Neuronal stem cell (in vitro differentiated cells): ENCODE measurements around the gene RNF213.
A peak's percentile ranks its signal among the peaks of the same experiment; 100 is the strongest.
"Not testable (repeated sequence)": the region's sequence is repeated elsewhere in the genome, so short reads cannot be mapped to it uniquely, and the experiment has no call there.

Experiments
- DNase-seq: peaks from one replicate; pipeline ENCODE4 v3.0.0-alpha.2; 2013; ENCODE audit warnings: low spot score
- H2AFZ ChIP-seq: one replicate; pipeline ENCODE4 v1.6.1; 2013; ENCODE audit warnings: mild to moderate bottlenecking, low read length, inconsistent platforms
- H2AK5ac ChIP-seq: 2 replicates; pipeline ENCODE4 v1.6.1; 2013; ENCODE audit warnings: low read depth, mild to moderate bottlenecking, inconsistent platforms, low read length, moderate library complexity, mixed read lengths
- H2BK120ac ChIP-seq: 2 replicates; pipeline ENCODE4 v1.6.1; 2013; ENCODE audit warnings: low read depth, mild to moderate bottlenecking, inconsistent platforms, low read length, moderate library complexity, mixed read lengths
- H2BK12ac ChIP-seq: one replicate; pipeline ENCODE4 v1.6.1; 2013; ENCODE audit warnings: low read length, inconsistent platforms
- H2BK15ac ChIP-seq: 2 replicates; pipeline ENCODE4 v1.6.1; 2013; ENCODE audit warnings: mild to moderate bottlenecking, low read length, inconsistent platforms, mixed read lengths
- H2BK5ac ChIP-seq: one replicate; pipeline ENCODE4 v1.6.1; 2013; ENCODE audit warnings: inconsistent platforms, mild to moderate bottlenecking, low read length, moderate library complexity
- H3K14ac ChIP-seq: one replicate; pipeline ENCODE4 v1.6.1; 2013; ENCODE audit warnings: low read length, inconsistent platforms
- H3K18ac ChIP-seq: 2 replicates; pipeline ENCODE4 v1.6.1; 2013; ENCODE audit warnings: low read length, inconsistent platforms
- H3K23ac ChIP-seq: 2 replicates; pipeline ENCODE4 v1.6.1; 2013; ENCODE audit warnings: low read depth, mild to moderate bottlenecking, mixed read lengths, low read length, inconsistent platforms; ENCODE audit not compliant: poor library complexity
- H3K27ac ChIP-seq: replicated peaks from 3 replicates; pipeline ENCODE4 v1.5.1; 2013; ENCODE audit warnings: low read length, inconsistent platforms
- H3K27me3 ChIP-seq, 3 experiments: 2 replicates each; pipeline ENCODE4 v1.6.1; 2013; ENCODE audit warnings: low read length in 3 of 3, mild to moderate bottlenecking in 2 of 3, inconsistent platforms in 1 of 3, low read depth in 1 of 3, mixed read lengths in 1 of 3, moderate library complexity in 1 of 3; ENCODE audit not compliant: control insufficient read depth in 3 of 3, insufficient read depth in 3 of 3
- H3K36me3 ChIP-seq, 2 donors: replicated peaks in 1 of 2; 2 replicates each; pipeline ENCODE4 v1.6.1; 2013; ENCODE audit warnings: low read length in 2 of 2; ENCODE audit not compliant: control insufficient read depth in 2 of 2, insufficient read depth in 2 of 2
- H3K4ac ChIP-seq: 2 replicates; pipeline ENCODE4 v1.6.1; 2013; ENCODE audit warnings: inconsistent platforms, mild to moderate bottlenecking, low read length, moderate library complexity
- H3K4me1 ChIP-seq, 2 donors: 1 replicate in 1 of 2; 2 replicates in 1 of 2; pipeline ENCODE4 v1.6.1; 2013; ENCODE audit warnings: low read length in 2 of 2, low read depth in 1 of 2; ENCODE audit not compliant: control insufficient read depth in 2 of 2, insufficient read depth in 1 of 2
- H3K4me2 ChIP-seq: one replicate; pipeline ENCODE4 v1.6.1; 2013; ENCODE audit warnings: mild to moderate bottlenecking, low read length, inconsistent platforms; ENCODE audit not compliant: insufficient read depth, poor library complexity, severe bottlenecking
- H3K4me3 ChIP-seq, 2 donors: 2 replicates each; pipeline ENCODE4 v1.5.1; 2013; ENCODE audit warnings: low read length in 2 of 2, mild to moderate bottlenecking in 2 of 2, inconsistent platforms in 1 of 2, moderate library complexity in 1 of 2
- H3K79me1 ChIP-seq: one replicate; pipeline ENCODE4 v1.6.1; 2013; ENCODE audit warnings: low read depth, mild to moderate bottlenecking, inconsistent platforms, low read length, moderate library complexity
- H3K9ac ChIP-seq: one replicate; pipeline ENCODE4 v1.6.1; 2013; ENCODE audit warnings: mild to moderate bottlenecking, low read depth, low read length, inconsistent platforms; ENCODE audit not compliant: poor library complexity
- H3K9me3 ChIP-seq, 2 donors: replicated peaks in 1 of 2; 2 replicates each; pipeline versions ENCODE3 to v1.6.1; 2013; ENCODE audit warnings: low read length in 2 of 2, mild to moderate bottlenecking in 2 of 2, inconsistent platforms in 1 of 2, low read depth in 1 of 2, mixed read lengths in 1 of 2, moderate library complexity in 1 of 2; ENCODE audit not compliant: control insufficient read depth in 2 of 2, insufficient read depth in 1 of 2
- H4K8ac ChIP-seq: one replicate; pipeline ENCODE4 v1.6.1; 2013; ENCODE audit warnings: low read depth, mild to moderate bottlenecking, inconsistent platforms, low read length, moderate library complexity
- H4K91ac ChIP-seq: one replicate; pipeline ENCODE4 v1.6.1; 2013; ENCODE audit warnings: low read length, low read depth, mild to moderate bottlenecking, inconsistent platforms; ENCODE audit not compliant: poor library complexity
- WGBS, 2 donors: extraction: QIAGEN DNeasy Blood & Tissue Kit; methylation state at CpG; one replicate each; pipeline ENCODE4 v1.1.7; 2013; ENCODE audit warnings: missing lambda C conversion rate in 2 of 2, mixed read lengths in 1 of 2; ENCODE audit not compliant: insufficient read length in 2 of 2, insufficient replicate concordance in 1 of 2; ENCODE audit errors: extremely low coverage in 2 of 2; 5-methylcytosine and 5-hydroxymethylcytosine counted together

RNF213 gene

DNA sequence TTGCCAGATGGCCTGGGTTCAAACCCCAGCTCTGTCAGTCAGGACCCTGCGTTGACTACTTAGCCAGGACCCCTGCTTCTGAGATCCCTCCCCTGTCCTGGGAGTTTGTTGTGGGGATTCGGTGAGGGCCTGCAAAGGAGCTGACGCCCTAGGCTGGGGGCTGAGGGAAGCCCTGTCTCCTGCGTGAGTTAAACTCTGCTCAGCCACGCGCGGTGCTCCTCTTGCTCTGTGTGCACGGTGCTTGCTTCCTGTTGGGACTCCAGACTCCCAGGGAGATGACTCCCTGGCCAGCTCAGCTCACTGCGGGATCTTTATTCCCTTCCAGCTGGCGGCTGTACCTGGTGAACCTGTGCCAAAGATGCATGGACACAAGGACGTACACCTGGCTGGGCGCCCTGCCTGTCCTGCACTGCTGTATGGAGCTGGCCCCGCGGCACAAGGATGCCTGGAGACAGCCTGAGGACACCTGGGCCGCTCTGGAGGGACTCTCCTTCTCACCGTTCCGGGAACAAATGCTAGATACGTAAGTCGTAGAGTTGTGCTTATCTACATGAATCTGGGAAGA is 37.4 kb downstream of the RNF213 start:
- Histone ChIP-seq H3K9me3 (peaks cover 4 to 24% of the 10 kb centered on the region in 2 donors), H3K36me3 (peaks cover 27 to 78% of the 10 kb centered on the region in 2 donors), H3K23ac (no peak overlapping the region), H2BK15ac (no peak overlapping the region), H2BK120ac (no peak overlapping the region), H3K4me1 (peaks cover 0 to 2% of the 10 kb centered on the region in 2 donors), H3K79me1 (peaks cover 3% of the 10 kb centered on the region), H3K4me2 (no peak overlapping the region), H3K4ac (no peak overlapping the region), H4K8ac (no peak overlapping the region), H3K9ac (peak overlapping the region; percentile 44), H3K27ac (no peak overlapping the region), H3K4me3 (no peak overlapping the region), H4K91ac (no peak overlapping the region), H3K14ac (no peak overlapping the region), H2BK12ac (no peak overlapping the region), H2AK5ac (no peak overlapping the region), H3K18ac (no peak overlapping the region), H2AFZ (no peak overlapping the region), H2BK5ac (no peak overlapping the region), H3K27me3 (no peaks in the 10 kb centered on the region)
- WGBS, 2 donors = no CpG with 5 or more reads among the region's 19 CpGs
- DNase-seq = no peak

GRCh38 chr17:80299350-80300100 is 38.9 kb downstream of the RNF213 start:
- not testable (repeated sequence) for H3K79me1 ChIP-seq, H4K91ac ChIP-seq, H2BK120ac ChIP-seq, H3K23ac ChIP-seq, H3K18ac ChIP-seq, H2BK15ac ChIP-seq, H3K14ac ChIP-seq, H2BK12ac ChIP-seq, H3K27me3 ChIP-seq, H4K8ac ChIP-seq, H2AK5ac ChIP-seq, H2AFZ ChIP-seq, H3K4ac ChIP-seq, DNase-seq, H3K4me3 ChIP-seq, H3K4me2 ChIP-seq, H3K27ac ChIP-seq, H2BK5ac ChIP-seq, H3K4me1 ChIP-seq, H3K9ac ChIP-seq
- peaks cover 22 to 80% of the 10 kb centered on the region in 2 donors for H3K36me3 ChIP-seq
- WGBS, 2 donors = no CpG with 5 or more reads among the region's 4 CpGs
- peaks cover 7 to 35% of the 10 kb centered on the region in 2 donors for H3K9me3 ChIP-seq

GRCh38 chr17:80300756-80301155 is 40.1 kb downstream of the RNF213 start:
- H3K79me1 ChIP-seq, H3K4ac ChIP-seq, H3K4me3 ChIP-seq, H2BK12ac ChIP-seq, H4K91ac ChIP-seq, DNase-seq, H2BK5ac ChIP-seq, H3K27me3 ChIP-seq, H2AK5ac ChIP-seq, H4K8ac ChIP-seq, H3K18ac ChIP-seq, H3K23ac ChIP-seq, H2AFZ ChIP-seq, H2BK120ac ChIP-seq, H3K27ac ChIP-seq, H2BK15ac ChIP-seq, H3K14ac ChIP-seq, H3K4me2 ChIP-seq, H3K9ac ChIP-seq, H3K4me1 ChIP-seq: not testable (repeated sequence)
- Histone ChIP-seq H3K36me3 (peaks cover 21 to 73% of the 10 kb centered on the region in 2 donors), H3K9me3 (peaks cover 9 to 40% of the 10 kb centered on the region in 2 donors)
- WGBS, 2 donors = no CpG with 5 or more reads among the region's 2 CpGs

GRCh38 chr17:80303824-80304223 is 43.2 kb downstream of the RNF213 start:
- Histone ChIP-seq H3K9ac (no peak overlapping the region), H3K36me3 (peaks cover 22 to 73% of the 10 kb centered on the region in 2 donors), H3K27ac (no peak overlapping the region), H3K4me1 (no peaks in the 10 kb centered on the region), H2BK15ac (no peak overlapping the region), H2BK5ac (no peak overlapping the region), H2BK12ac (no peak overlapping the region), H3K27me3 (no peaks in the 10 kb centered on the region), H3K23ac (no peak overlapping the region), H2AK5ac (no peak overlapping the region), H2AFZ (no peak overlapping the region), H2BK120ac (no peak overlapping the region), H3K18ac (no peak overlapping the region), H3K4me2 (no peak overlapping the region), H3K9me3 (peaks cover 9 to 43% of the 10 kb centered on the region in 2 donors), H4K8ac (no peak overlapping the region), H4K91ac (no peak overlapping the region), H3K14ac (no peak overlapping the region), H3K79me1 (no peaks in the 10 kb centered on the region), H3K4ac (no peak overlapping the region), H3K4me3 (no peak overlapping the region)
- no peak for DNase-seq
- WGBS, 2 donors = no CpG with 5 or more reads among the region's 3 CpGs
